HG03520 (cell line): Measurements from ENCODE around the gene AGAP3.

Source experiments
- ATAC-seq: cut with Tn5 transposase; IDR thresholded peaks from one replicate; pipeline ENCODE4 v1.9.1; 2021; ENCODE audit warnings: mild to moderate bottlenecking, moderate library complexity; ENCODE audit not compliant: unreplicated experiment

AGAP3 gene

DNA sequence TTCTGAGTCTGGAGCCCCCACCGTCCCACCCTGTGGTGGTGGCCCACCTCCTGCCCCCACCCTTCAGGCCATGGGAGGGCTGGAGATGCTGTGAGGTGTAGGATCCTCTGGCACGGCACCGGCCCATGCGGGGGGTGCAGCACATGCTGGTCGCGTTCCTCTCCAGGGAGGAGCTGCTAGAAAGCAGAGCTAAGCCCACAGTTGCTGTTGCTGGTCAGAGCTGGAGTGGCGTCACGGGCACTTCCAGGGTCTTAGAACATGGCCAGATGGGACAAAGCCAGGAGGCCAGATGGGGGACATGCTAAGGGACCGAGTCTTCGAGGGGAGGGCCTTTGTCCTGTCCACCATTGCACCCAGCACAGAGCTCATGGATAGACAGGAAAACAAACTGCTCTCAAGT lies 21.6 kb downstream of the AGAP3 start:
- no peak for ATAC-seq

DNA sequence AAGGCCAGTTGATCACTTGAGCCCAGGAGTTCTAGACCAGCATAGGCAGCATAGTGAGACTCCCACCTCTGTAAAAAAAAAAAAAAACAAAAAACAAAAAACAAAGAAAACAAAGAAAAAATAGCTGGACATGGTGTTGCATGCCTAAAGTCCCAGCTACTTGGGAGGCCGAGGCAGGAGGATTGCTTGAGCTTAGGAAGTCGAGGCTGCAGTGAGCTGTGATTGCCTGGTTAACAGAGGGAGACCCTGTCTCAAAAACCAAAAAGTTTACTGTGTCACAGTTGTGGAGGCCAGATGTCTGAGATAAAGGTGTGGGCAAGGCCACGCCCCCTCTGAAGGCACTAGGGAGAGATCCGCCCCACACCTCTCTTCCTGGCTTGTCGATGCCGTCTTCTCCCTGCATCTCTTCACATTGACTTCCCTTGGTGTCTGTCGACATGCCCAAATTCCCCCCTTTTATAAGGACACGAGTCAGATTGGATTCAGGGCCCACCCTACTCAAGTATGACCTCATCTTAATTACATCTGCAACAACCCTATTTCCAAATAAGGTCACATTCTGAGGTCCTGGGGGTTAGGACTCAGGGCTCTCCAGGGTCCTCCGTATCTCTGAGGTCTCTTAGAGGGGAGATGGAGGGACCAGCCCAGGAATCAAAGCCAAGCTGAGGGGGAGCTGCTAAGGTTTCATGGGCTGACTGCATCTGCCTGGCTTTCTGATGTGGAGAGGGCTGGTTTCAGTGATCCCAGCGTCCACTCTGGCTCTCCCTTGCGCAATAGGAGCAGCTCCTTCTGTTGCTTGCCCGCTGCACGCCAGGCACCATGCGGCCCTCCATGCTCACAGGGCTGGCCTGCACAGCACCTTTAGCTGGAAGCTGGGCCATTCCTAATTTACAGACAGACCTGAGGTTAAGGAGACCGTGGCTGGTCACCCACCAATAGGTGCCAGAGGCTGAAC lies 23.1 kb downstream of the AGAP3 start:
- no peak for ATAC-seq

DNA sequence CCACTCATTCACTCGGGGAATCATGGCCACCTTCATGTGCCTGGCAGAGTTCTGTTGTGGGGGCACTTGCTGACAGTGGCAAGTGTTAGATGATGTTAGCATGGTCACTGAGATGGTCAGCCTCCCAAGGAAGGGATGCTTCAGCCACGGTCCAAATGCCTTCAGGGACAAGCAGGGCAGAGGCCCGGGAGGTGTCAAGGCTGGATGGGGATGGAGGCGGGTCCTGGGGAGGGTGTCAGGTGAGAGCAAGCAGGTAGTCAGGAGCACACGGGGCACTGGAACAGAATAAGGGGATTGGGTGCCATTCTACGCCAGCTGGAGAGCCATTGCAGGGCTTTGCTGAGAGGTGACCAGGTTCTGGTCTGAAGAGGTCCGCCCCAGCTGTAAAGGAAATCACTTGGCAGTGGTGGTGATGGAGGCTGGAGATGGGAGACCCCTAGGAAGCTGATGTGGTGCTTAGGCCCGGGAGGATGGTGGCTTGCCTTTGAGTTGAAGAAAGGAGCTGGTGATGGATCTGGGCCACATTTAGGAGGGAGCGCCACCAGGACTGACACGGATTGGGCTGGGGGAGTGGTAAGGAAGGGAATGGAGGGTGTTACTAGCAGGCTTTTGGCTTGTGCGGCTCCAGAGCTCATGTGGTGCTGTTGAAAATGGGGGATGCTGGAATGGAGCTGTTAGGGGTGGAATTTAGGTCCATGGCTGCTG lies 24.1 kb downstream of the AGAP3 start:
- ATAC-seq = no peak

DNA sequence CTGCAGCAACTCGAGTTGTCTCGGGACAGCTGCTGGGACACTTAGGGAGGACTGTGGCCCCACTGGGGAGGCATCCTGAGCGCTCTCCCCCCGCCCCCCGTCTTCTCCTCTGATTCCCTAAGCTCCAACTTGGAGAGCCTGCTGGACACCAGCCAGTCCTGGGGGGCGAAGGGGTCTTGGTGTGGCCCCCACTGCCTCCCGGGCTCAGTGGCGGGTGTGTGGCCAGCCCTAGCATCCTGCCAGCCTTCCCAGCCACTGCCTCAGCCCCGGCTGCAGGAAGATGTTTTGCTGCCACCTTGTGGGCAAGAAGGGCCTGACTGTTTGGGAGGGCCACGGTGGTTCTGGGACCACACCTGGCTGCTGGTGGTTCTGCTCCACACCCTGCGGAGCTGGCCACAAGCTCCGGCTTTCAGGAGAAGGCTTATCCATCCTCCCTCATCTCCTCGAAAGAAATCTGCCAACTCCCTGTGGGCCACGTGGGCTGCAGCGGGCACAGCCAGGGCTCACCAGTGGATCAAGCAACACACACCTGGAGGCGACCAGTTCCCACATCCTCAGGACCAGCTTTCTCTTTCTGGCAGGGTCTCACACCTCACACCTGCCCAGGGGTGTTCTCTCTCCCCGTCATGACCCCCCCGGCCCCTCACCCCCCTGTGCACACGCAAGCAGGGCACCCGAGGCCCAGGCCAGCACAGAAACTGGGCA lies 24.8 kb downstream of the AGAP3 start:
- no peak for ATAC-seq

DNA sequence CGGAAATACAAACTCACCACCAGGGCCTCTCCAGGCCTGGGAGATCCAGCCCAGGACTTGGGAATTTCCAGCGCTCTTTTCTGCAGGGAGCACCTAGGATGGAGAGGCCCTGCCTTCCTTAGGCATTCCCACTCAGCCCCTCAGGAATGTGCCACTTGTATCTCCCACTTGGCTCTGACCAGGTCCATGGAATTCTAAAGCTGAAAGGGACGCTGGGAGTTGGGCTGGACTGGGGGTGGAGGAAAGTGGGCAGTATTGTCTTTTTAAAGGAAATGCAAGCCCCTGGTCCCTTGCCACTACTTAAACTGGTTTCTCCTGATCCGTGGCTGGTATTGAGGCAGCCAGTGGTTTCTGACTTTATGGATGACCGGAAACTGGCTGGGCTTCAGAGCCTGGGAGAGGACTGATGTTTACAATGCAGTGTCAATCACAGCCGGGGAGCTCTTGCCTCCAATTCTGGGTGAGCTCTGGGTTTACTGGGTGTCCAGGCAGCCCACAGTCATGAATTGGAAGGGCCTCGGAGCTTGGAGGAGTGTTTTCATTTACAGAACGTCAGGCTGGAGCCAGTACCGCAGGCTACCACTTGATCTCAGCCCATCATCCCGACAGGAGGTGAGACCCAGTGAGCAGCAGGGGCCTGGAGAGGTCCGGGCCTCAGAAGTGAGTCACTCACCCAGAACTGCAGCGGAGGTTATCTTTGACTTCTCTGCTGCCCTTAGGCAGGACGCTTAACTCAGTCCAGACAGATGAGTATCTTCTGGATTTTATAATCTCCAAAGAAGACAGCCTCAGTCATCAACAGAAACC lies 27.3 kb downstream of the AGAP3 start:
- no peak for ATAC-seq

DNA sequence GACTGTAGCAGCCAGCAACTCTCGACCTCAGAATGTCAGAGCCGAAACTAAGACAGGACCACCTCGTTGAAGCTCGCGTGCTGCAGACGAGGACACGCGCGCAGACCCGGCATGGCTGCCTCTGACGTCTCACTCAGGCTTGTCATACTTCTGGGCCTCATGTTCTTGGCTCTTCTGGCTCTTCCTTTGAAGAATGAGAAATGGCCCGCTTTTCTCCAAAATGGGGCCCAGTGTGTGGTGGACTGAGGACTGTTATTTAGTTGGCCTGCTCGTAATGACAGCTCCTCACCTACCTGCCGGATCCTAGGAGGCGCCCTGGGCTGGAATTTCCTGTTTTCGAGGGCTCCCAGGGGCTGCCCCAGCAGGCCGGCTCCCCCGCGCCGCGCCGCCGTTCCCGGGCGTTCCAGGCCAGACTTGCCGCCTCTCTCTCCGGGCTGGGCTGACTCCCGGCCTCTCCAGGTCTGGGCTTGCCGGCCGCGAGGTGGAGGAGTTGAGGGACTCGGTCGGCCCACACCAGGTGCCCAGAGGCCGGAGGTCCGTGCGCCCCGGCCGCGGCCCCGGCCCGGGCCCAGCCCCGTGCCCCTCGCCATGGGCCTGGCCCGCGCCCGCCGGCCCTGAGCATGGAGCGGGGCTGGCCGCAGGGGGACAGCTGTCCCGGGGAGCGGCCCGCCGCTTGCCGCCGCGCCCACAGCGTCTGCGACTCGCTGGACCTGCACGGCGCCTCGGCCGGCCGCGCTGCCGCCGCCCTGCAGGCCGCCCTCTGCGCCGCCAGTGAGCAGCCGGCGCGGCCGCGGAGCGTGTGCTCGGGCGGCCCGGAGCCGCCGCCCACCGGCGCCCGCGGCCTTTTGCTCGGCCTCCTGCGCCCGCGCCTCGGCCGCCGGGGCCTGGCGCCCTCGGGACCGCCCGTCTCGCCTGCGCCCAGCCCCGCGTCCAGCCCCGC lies 28.1 kb downstream of the AGAP3 start:
- ATAC-seq = no peak

DNA sequence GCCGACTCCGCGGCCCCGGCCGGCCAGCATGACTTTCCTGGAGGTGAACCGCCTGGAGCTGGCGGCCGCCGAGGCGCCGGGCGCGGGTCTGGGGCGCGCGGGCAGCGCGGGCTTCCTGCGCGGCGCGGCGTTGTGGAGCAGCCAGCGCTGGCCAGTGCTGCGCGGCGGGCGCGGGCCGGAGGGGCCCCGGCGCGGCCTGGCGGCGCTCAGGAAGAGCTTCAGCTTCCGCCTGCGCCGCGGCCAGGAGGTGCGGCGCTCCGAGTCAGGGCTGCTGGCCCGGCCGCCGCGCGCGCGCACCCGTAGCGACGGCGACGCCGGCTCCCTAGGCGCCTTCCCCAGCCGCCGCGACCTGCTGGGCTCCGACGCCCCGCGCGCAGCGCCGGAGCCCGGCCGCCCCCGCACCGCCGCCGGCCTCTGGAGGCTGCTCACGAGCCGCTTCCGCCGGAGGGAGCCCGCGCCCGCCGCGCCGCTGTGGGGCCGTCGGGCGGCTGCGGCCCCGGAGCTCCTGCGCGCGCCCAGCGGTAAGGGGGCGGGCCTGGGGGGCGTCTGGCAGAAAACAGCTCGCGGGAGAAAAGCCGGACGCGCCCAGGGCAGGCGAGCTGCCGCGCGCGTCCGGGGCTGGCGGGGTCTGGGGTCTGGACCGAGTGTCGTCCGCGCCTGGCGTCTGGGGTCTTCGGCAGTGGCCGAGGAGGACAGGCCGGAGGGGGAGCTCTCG lies 29.0 kb downstream of the AGAP3 start:
- ATAC-seq = no peak

DNA sequence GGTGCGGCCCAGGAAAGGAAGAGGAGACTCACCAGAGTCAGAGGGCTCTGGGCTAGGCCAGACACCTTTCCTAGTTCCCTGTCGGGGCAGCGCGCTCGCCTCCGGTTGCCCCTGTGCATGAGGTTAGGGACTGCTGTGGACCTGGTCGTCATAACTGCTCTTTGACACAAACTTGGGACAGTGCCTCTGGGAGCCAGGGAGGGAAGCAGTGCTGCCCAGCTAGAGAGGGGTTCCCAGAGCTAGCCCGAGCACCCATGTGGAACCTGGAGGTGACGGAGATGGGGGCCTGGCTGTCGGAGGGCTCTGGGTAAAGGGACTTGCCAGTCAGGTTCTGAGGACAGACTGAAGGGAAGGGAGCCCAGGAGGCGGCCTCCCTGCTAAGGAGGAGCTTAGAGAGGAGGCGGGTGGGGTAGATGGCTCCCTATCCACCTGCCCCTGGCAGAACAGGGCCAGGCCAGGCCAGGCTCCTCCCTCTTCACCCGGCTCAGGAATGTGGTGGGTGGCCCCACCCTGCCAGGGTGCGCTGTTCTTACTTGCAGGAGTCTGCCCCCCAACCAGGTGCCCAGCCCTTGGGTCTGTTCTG lies 29.7 kb downstream of the AGAP3 start:
- no peak for ATAC-seq

DNA sequence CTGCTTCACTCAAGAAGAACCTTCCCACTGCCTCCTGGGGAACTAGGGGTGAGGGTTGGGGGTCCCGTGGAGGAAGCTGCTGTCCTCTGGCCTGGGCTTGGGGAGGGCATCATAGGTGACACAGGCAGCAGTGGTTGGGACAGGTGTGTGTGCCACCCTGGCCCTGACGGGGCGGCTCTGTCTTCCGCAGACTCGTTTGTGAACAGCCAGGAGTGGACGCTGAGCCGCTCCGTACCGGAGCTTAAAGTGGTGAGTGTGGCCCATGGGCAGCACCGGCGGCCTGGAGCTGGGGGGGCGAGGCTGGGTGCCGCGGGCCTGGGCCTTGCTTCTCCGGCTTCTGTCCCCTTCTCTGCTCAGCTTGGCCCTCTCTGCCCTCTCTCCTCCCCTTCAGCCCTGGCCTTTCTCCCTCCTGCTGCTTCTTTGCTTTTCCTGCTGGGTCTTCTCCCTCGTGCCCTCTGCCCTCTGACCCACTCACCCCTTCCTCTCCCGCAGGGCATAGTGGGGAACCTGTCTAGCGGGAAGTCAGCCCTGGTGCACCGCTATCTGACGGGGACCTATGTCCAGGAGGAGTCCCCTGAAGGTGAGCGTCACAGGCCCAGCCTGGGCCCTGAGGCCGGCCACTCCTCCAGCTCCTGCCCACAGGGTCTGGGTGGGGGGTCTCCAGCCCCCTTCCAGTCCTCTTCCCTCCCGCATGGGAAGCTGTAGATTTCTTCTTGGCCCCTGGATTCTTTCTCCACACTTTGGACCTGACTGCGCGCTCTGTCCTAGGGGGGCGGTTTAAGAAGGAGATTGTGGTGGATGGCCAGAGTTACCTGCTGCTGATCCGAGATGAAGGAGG lies 30.5 kb downstream of the AGAP3 start:
- ATAC-seq = no peak

DNA sequence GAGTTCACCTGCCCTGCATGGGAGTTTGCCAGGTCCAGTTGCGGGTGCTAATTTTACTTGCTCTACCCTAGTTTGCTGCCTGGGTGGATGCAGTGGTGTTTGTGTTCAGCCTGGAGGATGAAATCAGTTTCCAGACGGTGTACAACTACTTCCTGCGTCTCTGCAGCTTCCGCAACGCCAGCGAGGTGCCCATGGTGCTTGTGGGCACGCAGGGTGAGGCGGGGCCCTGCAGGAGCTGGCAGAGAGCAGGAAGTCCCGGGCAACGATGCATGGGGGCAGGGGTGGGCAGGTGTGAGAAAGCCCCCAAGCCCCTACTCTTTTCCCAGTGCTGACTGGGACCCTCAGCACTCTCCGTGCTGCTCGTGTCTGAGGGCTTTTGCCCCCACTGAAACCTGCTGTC lies 31.3 kb downstream of the AGAP3 start:
- ATAC-seq = no peak

DNA sequence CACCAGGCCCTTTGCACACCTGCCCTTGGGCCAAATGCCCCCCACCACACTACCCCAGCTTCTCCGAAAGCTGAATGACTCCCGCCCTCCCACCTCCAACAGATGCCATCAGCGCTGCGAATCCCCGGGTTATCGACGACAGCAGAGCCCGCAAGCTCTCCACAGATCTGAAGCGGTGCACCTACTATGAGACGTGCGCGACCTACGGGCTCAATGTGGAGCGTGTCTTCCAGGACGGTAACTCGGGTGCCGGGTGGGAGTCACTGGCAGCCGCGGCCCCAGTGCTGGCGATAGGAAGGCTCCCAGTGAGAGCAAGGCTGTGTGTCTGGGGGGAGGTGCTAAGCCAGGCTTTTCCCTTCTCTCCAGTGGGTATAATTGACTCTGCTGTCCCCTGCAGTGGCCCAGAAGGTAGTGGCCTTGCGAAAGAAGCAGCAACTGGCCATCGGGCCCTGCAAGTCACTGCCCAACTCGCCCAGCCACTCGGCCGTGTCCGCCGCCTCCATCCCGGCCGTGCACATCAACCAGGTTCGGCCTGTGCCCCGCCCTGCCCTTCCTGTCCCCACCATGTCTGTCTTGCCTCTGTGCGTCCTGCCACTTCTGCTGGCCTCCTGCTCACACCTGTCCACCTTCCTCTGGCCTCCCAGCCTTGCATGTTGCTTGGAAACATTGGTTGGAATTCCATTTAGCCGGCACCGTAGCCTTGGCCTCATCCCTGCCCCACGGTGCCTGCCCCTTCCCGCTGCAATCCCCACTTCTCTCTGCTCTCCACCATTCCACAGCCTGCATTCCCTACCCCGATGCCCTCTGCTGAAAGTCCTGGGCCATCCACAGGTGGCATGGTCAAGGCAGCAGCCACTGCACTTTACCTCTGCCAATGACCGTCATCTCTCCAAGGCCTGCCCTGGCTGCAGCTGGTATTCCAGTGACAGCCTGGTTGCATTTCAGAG lies 32.1 kb downstream of the AGAP3 start:
- ATAC-seq = no peak

DNA sequence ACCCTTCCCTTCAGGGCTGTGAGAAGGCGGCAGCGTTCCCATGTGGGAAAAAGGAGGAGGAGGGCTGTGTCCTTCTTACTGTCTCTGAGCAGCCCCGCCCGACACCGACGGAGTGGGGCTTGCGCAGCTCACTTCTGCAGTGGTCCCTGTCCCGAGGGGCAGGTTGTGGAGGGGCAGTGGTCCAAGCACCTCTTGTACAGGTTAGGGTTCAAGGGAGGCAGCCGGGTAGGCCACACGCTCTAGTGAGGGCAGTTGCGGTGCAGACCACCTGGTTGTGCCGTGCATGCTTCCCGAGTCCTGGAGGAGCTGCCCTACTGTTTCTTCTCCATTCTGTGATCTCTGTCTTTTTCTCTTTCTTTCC lies 32.8 kb downstream of the AGAP3 start:
- no peak for ATAC-seq

DNA sequence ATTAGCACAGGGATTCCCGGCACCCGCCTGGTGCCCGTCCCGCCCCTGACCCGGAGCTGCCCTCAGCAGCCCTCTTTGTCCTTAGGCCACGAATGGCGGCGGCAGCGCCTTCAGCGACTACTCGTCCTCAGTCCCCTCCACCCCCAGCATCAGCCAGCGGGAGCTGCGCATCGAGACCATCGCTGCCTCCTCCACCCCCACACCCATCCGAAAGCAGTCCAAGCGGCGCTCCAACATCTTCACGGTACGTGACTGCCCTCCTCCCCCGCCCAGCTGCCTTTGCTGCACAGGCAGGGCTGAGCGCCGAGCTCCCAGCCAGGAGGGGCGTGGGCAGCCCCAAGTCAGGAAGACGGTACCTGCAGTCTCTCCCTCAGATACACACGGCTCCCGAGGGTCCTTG lies 33.6 kb downstream of the AGAP3 start:
- ATAC-seq = no peak

DNA sequence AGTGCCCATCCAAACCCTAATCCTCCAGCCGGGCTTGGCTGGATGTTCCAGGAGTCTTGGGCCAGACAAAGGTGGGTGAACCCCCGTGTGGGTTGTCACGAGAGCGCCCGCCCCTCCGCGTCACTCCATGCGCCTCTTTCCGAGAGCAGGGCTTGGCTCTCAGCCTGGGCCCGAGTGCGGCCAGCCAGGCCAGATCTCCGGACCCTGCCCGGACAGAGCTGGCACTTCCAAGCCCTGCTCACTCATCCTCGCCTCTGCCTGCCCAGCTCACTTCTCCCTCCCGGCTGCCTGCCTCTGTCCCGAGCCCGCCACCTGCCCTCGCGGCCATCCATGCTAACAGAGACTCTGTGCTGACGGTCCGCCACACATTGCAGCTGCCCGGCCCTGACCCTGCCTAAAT lies 34.6 kb downstream of the AGAP3 start:
- ATAC-seq = no peak

DNA sequence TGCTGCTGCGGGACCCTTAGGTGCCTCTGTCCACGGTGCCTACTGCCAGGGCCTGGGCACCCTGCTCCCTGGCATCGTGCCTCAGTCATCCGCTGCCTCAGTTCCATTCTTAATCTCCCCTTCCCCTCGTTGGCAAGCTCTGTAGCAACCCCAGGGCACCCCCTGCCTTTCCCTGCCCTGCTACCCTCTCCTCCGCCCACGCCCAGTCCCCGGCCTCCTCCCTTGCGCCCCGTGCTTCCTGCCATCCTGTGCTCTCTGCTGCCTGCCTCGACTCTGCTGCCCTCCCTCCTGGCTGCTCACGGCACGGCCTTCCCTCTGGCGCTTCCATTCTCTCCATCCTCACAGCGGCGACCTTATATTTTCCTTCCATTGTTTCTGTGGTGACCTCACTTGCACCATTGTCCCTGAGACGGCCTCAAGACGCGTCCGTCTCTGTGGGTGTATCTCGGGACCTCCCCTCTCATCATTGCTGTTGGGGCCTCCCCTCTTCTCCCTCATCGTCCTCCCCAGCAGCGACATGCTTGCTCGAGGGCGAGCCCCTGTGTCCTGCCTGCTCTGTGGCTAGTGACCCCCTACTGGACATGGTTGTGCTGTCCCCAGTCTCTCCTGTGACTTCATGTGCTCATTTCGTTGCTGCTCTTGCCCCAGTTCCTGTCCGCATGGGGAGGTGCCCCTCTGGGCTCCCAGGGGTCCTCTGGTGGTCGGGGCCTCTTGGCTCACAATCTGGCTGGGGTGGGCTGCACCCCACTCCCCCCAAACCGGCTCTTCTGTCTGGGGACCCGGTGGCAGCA lies 35.3 kb downstream of the AGAP3 start:
- no peak for ATAC-seq

DNA sequence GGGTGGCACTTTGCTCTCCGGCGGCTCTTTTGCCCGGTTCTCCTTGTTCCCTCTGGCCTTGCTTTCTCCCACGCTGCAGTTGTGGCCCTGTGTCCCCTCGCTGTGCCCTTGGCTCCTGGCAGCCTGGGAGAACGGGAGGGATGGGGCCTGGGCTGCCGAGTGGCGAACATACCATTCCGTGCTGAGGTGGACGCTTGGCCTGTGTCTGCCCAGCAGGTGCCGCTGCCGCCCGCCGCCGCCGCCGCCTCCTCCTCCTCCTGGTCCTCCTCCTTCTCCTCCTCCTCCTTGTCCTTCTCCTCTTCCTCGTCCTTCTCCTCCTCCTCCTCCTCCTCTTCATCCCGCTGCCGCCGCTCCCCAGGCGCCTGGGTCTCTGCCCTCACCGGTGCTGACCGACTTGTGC lies 36.0 kb downstream of the AGAP3 start:
- no peak for ATAC-seq
